GM19099 (cell line): ENCODE results near the gene PSKH1.

Experiments used
- POLR2A ChIP-seq: IDR thresholded peaks from 3 replicates; pipeline ENCODE4 v1.6.1; 2011; ENCODE audit warnings: low read depth; ENCODE audit not compliant: insufficient read length; ENCODE audit errors: extremely low read depth

PSKH1 gene

DNA sequence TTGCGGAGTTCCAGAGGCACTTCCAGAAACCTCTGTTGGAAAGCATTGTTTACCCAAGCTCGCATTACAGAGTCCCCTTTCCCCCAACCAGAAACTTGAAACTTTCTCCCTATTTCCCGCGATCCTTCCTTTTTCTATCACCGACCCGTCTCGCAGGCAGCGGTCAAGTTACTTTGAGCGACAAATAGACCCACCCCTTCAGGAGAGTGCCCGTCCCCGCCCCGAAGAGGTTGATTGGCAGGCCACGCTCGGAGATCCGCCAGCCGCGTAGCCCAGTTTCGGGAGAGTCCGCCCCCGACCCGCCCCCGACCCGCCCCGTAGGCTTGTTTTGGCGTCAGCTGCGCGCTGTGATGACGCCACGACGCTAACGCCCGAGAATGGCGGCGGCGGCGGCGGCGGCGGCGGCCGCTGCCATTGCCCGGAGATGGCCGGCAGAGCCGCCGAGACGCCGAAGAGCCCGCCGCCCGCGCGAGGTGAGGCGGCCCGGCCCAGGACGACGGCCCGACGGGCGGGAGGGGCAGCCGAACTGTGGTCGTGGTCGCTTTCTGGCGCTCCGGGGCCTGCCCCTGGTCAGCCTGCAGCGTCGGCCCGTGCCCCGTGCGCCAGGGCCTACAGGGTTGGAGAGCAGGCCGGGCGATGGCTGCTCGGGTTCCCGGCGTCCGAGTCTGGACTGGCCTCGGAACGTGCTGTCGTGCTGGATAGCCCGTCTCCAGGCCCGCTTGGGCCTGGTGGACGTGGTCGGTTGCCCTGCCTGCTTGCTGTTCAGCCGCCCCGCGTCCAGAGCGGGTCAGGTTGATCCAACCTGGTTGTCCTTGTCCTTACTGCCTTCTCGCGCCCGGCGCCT lies at the start of gene PSKH1:
TSS of gene PSKH1 (plus strand) at position 356 of the 844 bp plus-strand sequence. CDS start 15,496 bp downstream, outside the sequence.
- peak; percentile 85 for TF ChIP-seq POLR2A

DNA sequence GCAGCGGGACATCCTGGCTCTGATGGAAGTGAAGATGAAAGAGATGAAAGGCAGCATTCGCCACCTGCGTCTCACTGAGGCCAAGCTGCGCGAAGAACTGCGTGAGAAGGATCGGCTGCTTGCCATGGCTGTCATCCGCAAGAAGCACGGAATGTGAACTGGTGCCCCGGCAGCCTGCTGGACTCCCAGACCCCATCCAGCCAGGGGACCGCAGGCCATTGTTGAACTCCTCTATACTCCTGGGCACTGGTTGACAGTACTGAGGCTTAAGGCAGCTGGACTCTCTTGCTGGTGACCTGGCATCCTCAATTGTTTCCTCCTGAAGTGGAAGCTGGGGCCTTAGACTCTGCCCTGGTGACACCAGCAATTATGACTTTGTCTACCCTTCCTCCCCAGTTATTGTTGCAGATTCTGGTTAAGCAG lies 49.7 kb upstream of the PSKH1 start:
- no peak for TF ChIP-seq POLR2A

GRCh38 chr16:67844497-67844896 lies 48.6 kb upstream of the PSKH1 start:
- TF ChIP-seq POLR2A, result no peak

DNA sequence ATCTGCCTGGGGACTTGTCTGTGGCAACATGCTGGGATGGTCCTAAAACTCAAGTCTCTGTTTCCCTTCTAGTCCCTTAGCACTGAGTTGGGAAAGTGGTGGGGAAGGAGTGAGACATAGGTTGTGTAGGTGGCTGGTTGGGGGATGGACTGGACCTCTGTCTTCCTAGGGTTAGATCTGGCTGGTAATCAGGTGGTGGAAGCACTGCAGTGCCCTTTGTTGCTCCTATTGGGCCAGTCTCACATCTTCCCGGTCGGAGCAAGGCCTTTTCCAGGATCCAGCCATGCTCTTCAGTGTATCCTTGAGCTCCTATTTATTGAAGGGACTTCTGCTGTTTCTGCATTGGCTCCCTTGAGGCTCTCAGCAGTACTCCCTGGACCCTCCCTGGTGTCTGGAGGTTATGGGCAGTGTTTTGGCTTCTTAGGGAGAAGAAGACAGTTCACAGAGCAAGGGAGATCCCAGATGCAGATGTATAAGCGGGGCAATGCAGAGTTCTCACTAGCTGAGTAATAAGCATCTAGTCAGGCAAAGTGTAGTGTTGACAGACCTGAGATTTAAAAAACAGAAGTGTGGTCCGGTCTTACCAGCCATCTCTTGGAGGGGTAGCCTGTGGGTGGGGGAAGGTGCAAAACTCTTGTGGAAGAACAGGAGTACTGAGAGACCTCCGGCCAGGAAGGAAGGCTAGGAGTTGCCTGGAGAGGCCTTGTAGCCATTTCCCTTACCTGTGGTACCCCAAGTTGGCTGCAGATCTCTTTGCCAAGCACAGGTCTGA lies 47.6 kb upstream of the PSKH1 start:
- TF ChIP-seq POLR2A, result no peak

DNA sequence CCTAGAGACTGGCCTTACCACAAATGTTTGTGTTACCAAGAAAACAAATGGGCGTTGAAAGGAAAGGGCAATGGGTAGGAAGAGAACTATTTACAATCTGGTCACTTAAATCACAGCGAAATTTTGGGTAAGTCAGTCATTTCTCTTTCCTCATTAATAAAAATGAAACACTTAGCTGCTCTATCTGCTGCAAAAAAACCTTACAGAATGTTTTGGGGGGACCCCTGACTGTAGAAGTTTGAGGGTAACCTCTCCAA lies 47.1 kb upstream of the PSKH1 start:
- TF ChIP-seq POLR2A, result no peak

- peak; percentile 81 for TF ChIP-seq POLR2A
Measured at GRCh38 chr16:67846320-67847063, 46.6 kb upstream of the PSKH1 start, which contains the start of gene NUTF2. Gene NUTF2 (plus strand): TSS chr16:67846933. CDS start chr16:67865131, 18,198 bp downstream.

DNA sequence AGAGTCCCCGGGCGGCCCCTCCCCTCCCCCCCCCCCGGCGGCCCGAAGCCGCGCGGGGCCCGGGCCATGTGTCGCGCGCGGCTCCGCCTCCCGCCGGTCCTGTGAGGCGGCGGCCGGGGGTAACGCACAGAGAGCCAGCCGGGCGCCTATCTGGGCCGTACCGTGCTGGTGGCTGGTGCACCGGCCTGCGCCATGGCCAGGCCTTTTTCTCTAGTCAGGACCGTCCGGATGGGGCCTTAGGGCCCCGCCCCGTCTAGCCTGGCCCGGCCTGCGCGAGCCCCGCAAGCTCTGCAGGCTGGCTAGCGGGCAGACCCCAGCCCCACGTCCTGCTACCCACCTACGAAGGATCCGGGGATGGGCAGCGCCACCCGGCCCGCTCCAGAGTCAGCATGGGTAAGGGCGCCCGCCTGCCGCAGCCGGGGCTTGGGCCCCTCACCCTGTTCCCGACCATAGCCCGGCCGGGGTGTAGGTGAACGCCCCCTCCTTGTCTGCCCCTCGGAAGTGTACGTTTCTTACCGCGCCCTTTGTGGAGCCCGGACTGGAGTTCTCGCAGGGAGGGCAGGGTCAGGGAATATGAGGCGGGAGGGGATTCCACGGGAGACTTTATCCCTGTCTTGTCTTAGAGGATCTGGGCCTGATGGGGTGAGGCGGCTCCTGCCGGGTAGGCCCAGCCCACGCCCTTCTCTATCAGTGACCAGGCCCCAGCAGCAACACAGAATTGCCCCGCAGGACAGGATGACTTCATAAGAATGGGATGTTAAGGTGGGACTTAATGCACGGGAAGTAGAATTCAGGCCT lies 45.8 kb upstream of the PSKH1 start, which contains the start of gene CENPT:
TSS of gene CENPT (minus strand) at position 630 of the 798 bp plus-strand sequence. CDS start 13,834 bp downstream, outside the sequence.
- no peak for TF ChIP-seq POLR2A

- TF ChIP-seq POLR2A, result no peak
Measured at GRCh38 chr16:67848118-67848517, 44.9 kb upstream of the PSKH1 start.

GRCh38 chr16:67853670-67854069 lies 39.4 kb upstream of the PSKH1 start:
- TF ChIP-seq POLR2A, result no peak

- no peak for TF ChIP-seq POLR2A
Measured at GRCh38 chr16:67855789-67856188, 37.3 kb upstream of the PSKH1 start.

- TF ChIP-seq POLR2A, result no peak
Measured at GRCh38 chr16:67856927-67857546, 36.0 kb upstream of the PSKH1 start.

GRCh38 chr16:67857547-67858233 lies 35.4 kb upstream of the PSKH1 start:
- no peak for TF ChIP-seq POLR2A

- TF ChIP-seq POLR2A, result no peak
Measured at GRCh38 chr16:67858500-67858899, 34.6 kb upstream of the PSKH1 start.
